Spleen (tissue), 11 donors: ENCODE results near the gene MGA. TPM values are rescaled to one million over a fixed set of nuclear protein-coding genes. Genes with fewer than 3 reads are reported as not detected.

ENCODE experiments used
- DNase-seq: peaks from one replicate; pipeline ENCODE4 v3.0.0-alpha.2; 2020
- H3K27ac ChIP-seq, 8 donors: fragments of 200-600 bp; sonication (generic) in 7 of 8; 1 replicate in 4 of 8; 2 replicates in 4 of 8; pipeline versions ENCODE4 v1.5.0 to v1.8.0; 2016 to 2021; ENCODE audit warnings: inconsistent platforms in 4 of 8, mild to moderate bottlenecking in 4 of 8, moderate library complexity in 1 of 8
- H3K27me3 ChIP-seq, 7 donors: fragments of 200-600 bp; sonication (generic) in 6 of 7; replicated peaks in 1 of 7; 1 replicate in 4 of 7; 2 replicates in 3 of 7; pipeline versions ENCODE4 v1.5.0 to v1.8.0; 2016 to 2021; ENCODE audit warnings: inconsistent platforms in 3 of 7, mild to moderate bottlenecking in 1 of 7
- H3K36me3 ChIP-seq, 6 donors: fragments of 200-600 bp; sonication (generic) in 5 of 6; 1 replicate in 4 of 6; 2 replicates in 2 of 6; pipeline versions ENCODE4 v1.5.0 to v1.8.0; 2016 to 2021; ENCODE audit warnings: inconsistent platforms in 2 of 6
- H3K4me1 ChIP-seq, 6 donors: fragments of 200-600 bp; sonication (generic) in 5 of 6; 1 replicate in 3 of 6; 2 replicates in 3 of 6; pipeline versions ENCODE4 v1.5.0 to v1.8.0; 2016 to 2021; ENCODE audit warnings: inconsistent platforms in 3 of 6
- H3K4me3 ChIP-seq, 8 donors: fragments of 200-600 bp; sonication (generic) in 7 of 8; 1 replicate in 4 of 8; 2 replicates in 4 of 8; pipeline versions ENCODE4 v1.5.0 to v1.8.0; 2016 to 2021; ENCODE audit warnings: inconsistent platforms in 4 of 8, mild to moderate bottlenecking in 4 of 8, moderate library complexity in 2 of 8
- H3K9me3 ChIP-seq, 8 donors: fragments of 200-600 bp; sonication (generic) in 7 of 8; 1 replicate in 4 of 8; 2 replicates in 4 of 8; pipeline versions ENCODE4 v1.5.0 to v1.8.0; 2016 to 2021; ENCODE audit warnings: inconsistent platforms in 4 of 8
- CTCF ChIP-seq, 11 experiments: fragments of 200-600 bp in 7 of 11; fragments of 450-650 bp in 4 of 11; sonication (generic) in 4 of 11; IDR thresholded peaks in 8 of 11; conservative IDR thresholded peaks in 3 of 11; 1 replicate in 7 of 11; 2 replicates in 4 of 11; pipeline versions ENCODE4 v1.4.0 to v1.8.0; 2016 to 2021; ENCODE audit warnings: antibody characterized with exemption in 11 of 11, inconsistent platforms in 4 of 11, mild to moderate bottlenecking in 1 of 11
- POLR2A ChIP-seq, 3 donors: fragments of 450-650 bp; IDR thresholded peaks; one replicate each; pipeline ENCODE4 v1.5.1; 2017; ENCODE audit warnings: antibody characterized with exemption in 3 of 3, mild to moderate bottlenecking in 1 of 3
- POLR2AphosphoS5 ChIP-seq, 3 donors: sonication (generic); formaldehyde crosslinking; IDR thresholded peaks; one replicate each; pipeline ENCODE4 v1.5.1; 2017; ENCODE audit warnings: antibody characterized with exemption in 3 of 3
- WGBS, 5 donors: extraction: QIAGEN DNeasy Blood & Tissue Kit in 3 of 5; methylation state at CpG; one replicate each; pipeline versions ENCODE4 v1.1.5 to v1.1.7; 2013 to 2018; 5-methylcytosine and 5-hydroxymethylcytosine counted together
- intact Hi-C: fragments of 100-400 bp; cut with DNase I; formaldehyde crosslinking; loops from one replicate; pipeline ENCODE4 v1.15.0; 2023; ENCODE audit warnings: low total_unique reads
- polyA plus RNA-seq, 3 donors: library from polyadenylated mRNA; stranded (reverse); fragments of 200-250 nt; gene quantifications; one replicate each; pipeline ENCODE4 v1.2.1, GENCODE V29; 2013
- total RNA-seq, 7 donors: library from RNA; depleted of rRNA in 3 of 7; stranded (reverse); fragments of >200 nt in 3 of 7; fragmentation: NEBNext Ultra II Directional in 4 of 7; extraction: Animal tissue kit (Norgen Biotek cat#: 25700) in 4 of 7; gene quantifications; one replicate each; pipeline versions ENCODE4 v1.1.0 to v1.2.1, GENCODE V29; 2016 to 2021
- donor health status: healthy with polysubstance abuse.
- donor health status: DM: no; HTN: no; CAD: no; lungs with moderate emphysema.
- donor health status: DM: no; HTN: no; CAD: no.
- donor health status: Bipolar disorder and iron deficiency.
- donor health status: healthy.
- donor health status: DM: no; HTN: no; CAD: no.
- donor health status: DM: yes; HTN: yes; CAD: no.

Gene MGA
- total and polyA plus RNA-seq, 10 donors = 2.7 to 67.7 (median 51.7) TPM

- 72 to 85% (median 79%) methylated on average over 4 of the region's 4 CpGs for WGBS, 5 donors
- Histone ChIP-seq H3K4me1 (peaks cover 22 to 77% (median 61%) of the 10 kb centered on the region in 6 donors), H3K9me3 (no peaks in the 10 kb centered on the region), H3K27ac (peak overlapping the region in 7 of 8 donors; percentile 39 to 77 (median 56)), H3K27me3 (no peaks in the 10 kb centered on the region), H3K4me3 (no peak overlapping the region), H3K36me3 (no peaks in the 10 kb centered on the region)
- intact Hi-C loops = no loop called here
- DNase-seq = no peak
- no peak for TF ChIP-seq POLR2AphosphoS5 (IDR thresholded peaks at IDR 0.05)
- no peak for TF ChIP-seq POLR2A (IDR thresholded peaks at IDR 0.05)
- TF ChIP-seq CTCF (IDR thresholded peaks at IDR 0.05 in 8 of 11, conservative IDR thresholded peaks at IDR 0.05 in 3 of 11) = no peak
These were observed 131.3 kb downstream of the MGA start for GRCh38 chr15:41791547-41791937.

- no peak for DNase-seq
- intact Hi-C loops = no loop called here
- Histone ChIP-seq H3K4me3 (no peak overlapping the region), H3K36me3 (no peaks in the 10 kb centered on the region), H3K9me3 (no peaks in the 10 kb centered on the region), H3K27ac (peak overlapping the region in 5 of 8 donors; percentile 39 to 77 (median 68)), H3K27me3 (no peaks in the 10 kb centered on the region), H3K4me1 (peaks cover 24 to 79% (median 63%) of the 10 kb centered on the region in 6 donors)
- 72 to 88% (median 85%) methylated on average over 5 of the region's 5 CpGs for WGBS, 5 donors
- no peak for TF ChIP-seq POLR2AphosphoS5 (IDR thresholded peaks at IDR 0.05)
These were observed 131.9 kb downstream of the MGA start for GRCh38 chr15:41792000-41792637.

- Histone ChIP-seq H3K4me1 (peaks cover 24 to 66% (median 49%) of the 10 kb centered on the region in 6 donors), H3K9me3 (no peaks in the 10 kb centered on the region), H3K36me3 (no peaks in the 10 kb centered on the region), H3K27me3 (no peaks in the 10 kb centered on the region), H3K27ac (peak overlapping the region in 1 of 8 donors; percentile 67), H3K4me3 (no peak overlapping the region)
- WGBS, 5 donors = 90 to 96% (median 93%) methylated on average over 4 of the region's 4 CpGs
- DNase-seq = no peak
- TF ChIP-seq POLR2AphosphoS5 (IDR thresholded peaks at IDR 0.05) = no peak
- no peak for TF ChIP-seq POLR2A (IDR thresholded peaks at IDR 0.05)
- no peak for TF ChIP-seq CTCF (IDR thresholded peaks at IDR 0.05 in 8 of 11, conservative IDR thresholded peaks at IDR 0.05 in 3 of 11)
- intact Hi-C loops = no loop called here
These were observed 133.9 kb downstream of the MGA start for GRCh38 chr15:41794081-41794480.

GRCh38 chr15:41795996-41796856 lies 136.0 kb downstream of the MGA start:
- Histone ChIP-seq H3K27ac (peak overlapping the region; percentile 37 to 73 (median 64)), H3K9me3 (no peaks in the 10 kb centered on the region), H3K36me3 (peaks cover 0 to 20% (median 12%) of the 10 kb centered on the region in 6 donors), H3K4me3 (no peak overlapping the region), H3K4me1 (peaks cover 15 to 44% (median 28%) of the 10 kb centered on the region in 6 donors), H3K27me3 (no peaks in the 10 kb centered on the region)
- no peak for DNase-seq
- no peak for TF ChIP-seq CTCF (IDR thresholded peaks at IDR 0.05 in 8 of 11, conservative IDR thresholded peaks at IDR 0.05 in 3 of 11)
- no peak for TF ChIP-seq POLR2A (IDR thresholded peaks at IDR 0.05)
- no peak for TF ChIP-seq POLR2AphosphoS5 (IDR thresholded peaks at IDR 0.05)
- 45 to 64% (median 54%) methylated on average over 10 of the region's 10 CpGs for WGBS, 5 donors
- intact Hi-C loops = no loop called here
